Astrocyte (in vitro differentiated cells and primary cell): Measurements from ENCODE around the gene CERS6. TPM values are rescaled to one million over a fixed set of nuclear protein-coding genes. Genes with fewer than 3 reads are reported as not detected.
A peak's percentile ranks its signal among the peaks of the same experiment; 100 is the strongest.

Experiments used
- DNase-seq: peaks from one replicate; pipeline ENCODE4 v3.0.0-alpha.2; 2010; ENCODE audit warnings: low read depth
- FAIRE-seq: peaks from 2 replicates; lab custom pipeline; 2011; peaks lifted over from hg19 to GRCh38; lab: Jason Lieb, UNC
- H2AFZ ChIP-seq: 2 replicates; pipeline ENCODE4 v1.6.0; 2012; ENCODE audit warnings: low read depth, low read length, inconsistent platforms
- H3K27ac ChIP-seq: 2 replicates; pipeline ENCODE4 v1.5.1; 2011; ENCODE audit warnings: low read depth, low read length, inconsistent platforms
- H3K27me3 ChIP-seq: 2 replicates; pipeline ENCODE4 v1.6.0; 2011; ENCODE audit warnings: low read length, inconsistent platforms; ENCODE audit not compliant: insufficient read depth
- H3K36me3 ChIP-seq: 2 replicates; pipeline ENCODE4 v1.5.1; 2011; ENCODE audit warnings: low read length, inconsistent platforms; ENCODE audit not compliant: insufficient read depth
- H3K4me1 ChIP-seq: 2 replicates; pipeline ENCODE4 v1.5.1; 2011; ENCODE audit warnings: low read length, inconsistent platforms; ENCODE audit not compliant: insufficient read depth
- H3K4me2 ChIP-seq: 2 replicates; pipeline ENCODE4 v1.6.0; 2012; ENCODE audit warnings: low read length, inconsistent platforms
- H3K4me3 ChIP-seq: 2 replicates; pipeline ENCODE4 v1.5.1; 2011; ENCODE audit warnings: low read depth, mild to moderate bottlenecking, low read length, inconsistent platforms; ENCODE audit not compliant: insufficient read depth
- H3K79me2 ChIP-seq: 2 replicates; pipeline ENCODE4 v1.6.0; 2012; ENCODE audit warnings: mild to moderate bottlenecking, low read length, inconsistent platforms; ENCODE audit not compliant: insufficient read depth
- H3K9ac ChIP-seq: 2 replicates; pipeline ENCODE4 v1.6.0; 2012; ENCODE audit warnings: mild to moderate bottlenecking, low read length, inconsistent platforms
- H3K9me3 ChIP-seq: 2 replicates; pipeline ENCODE4 v1.5.1; 2012; ENCODE audit warnings: low read depth, mild to moderate bottlenecking, low read length, inconsistent platforms; ENCODE audit not compliant: insufficient read depth
- H4K20me1 ChIP-seq: 2 replicates; pipeline ENCODE4 v1.6.0; 2012; ENCODE audit warnings: low read length, inconsistent platforms; ENCODE audit not compliant: insufficient read depth
- H3K27ac Mint-ChIP-seq: one replicate; pipeline ENCODE4 v1.8.0; 2021; ENCODE audit warnings: mild to moderate bottlenecking, mixed read lengths; ENCODE audit not compliant: unreplicated experiment
- H3K27me3 Mint-ChIP-seq: one replicate; pipeline ENCODE4 v1.8.0; 2021; ENCODE audit warnings: low read depth, mixed read lengths; ENCODE audit not compliant: unreplicated experiment
- H3K36me3 Mint-ChIP-seq: one replicate; pipeline ENCODE4 v1.8.0; 2021; ENCODE audit warnings: low read depth, mixed read lengths; ENCODE audit not compliant: unreplicated experiment
- H3K4me1 Mint-ChIP-seq: one replicate; pipeline ENCODE4 v1.8.0; 2021; ENCODE audit warnings: low read depth, mixed read lengths; ENCODE audit not compliant: unreplicated experiment
- H3K4me3 Mint-ChIP-seq: one replicate; pipeline ENCODE4 v1.8.0; 2021; ENCODE audit warnings: mild to moderate bottlenecking, moderate library complexity, mixed read lengths; ENCODE audit not compliant: unreplicated experiment
- H3K9me3 Mint-ChIP-seq: one replicate; pipeline ENCODE4 v1.8.0; 2021; ENCODE audit warnings: mild to moderate bottlenecking, mixed read lengths; ENCODE audit not compliant: unreplicated experiment
- CTCF ChIP-seq: IDR thresholded peaks from 2 replicates; pipeline ENCODE4 v1.5.1; 2011; ENCODE audit warnings: low read depth, mild to moderate bottlenecking, inconsistent platforms, low read length, moderate library complexity; ENCODE audit not compliant: insufficient read depth
- EZH2 ChIP-seq: IDR thresholded peaks from 2 replicates; pipeline ENCODE4 v1.6.1; 2012; ENCODE audit warnings: mild to moderate bottlenecking, low read length, inconsistent platforms; ENCODE audit not compliant: insufficient read depth
- total RNA-seq: library from RNA; stranded (reverse); gene quantifications from 2 replicates; pipeline ENCODE4 v1.2.1, GENCODE V29; 2021

CERS6 gene
- total RNA-seq, 1 donor from 2014 or later, result 23.4 TPM

- H3K4me2 ChIP-seq, result no peak overlapping the region
- no peaks in the 10 kb centered on the region for H3K9me3 ChIP-seq
- H2AFZ ChIP-seq, result no peak overlapping the region
- no peak overlapping the region for H3K27ac ChIP-seq
- Mint-ChIP-seq H3K27ac (no peak overlapping the region), H3K27me3 (no peaks in the 10 kb centered on the region), H3K9me3 (no peaks in the 10 kb centered on the region), H3K4me3 (no peak overlapping the region), H3K4me1 (peaks cover 30% of the 10 kb centered on the region), H3K36me3 (peaks cover under 1% of the 10 kb centered on the region)
- no peaks in the 10 kb centered on the region for H3K79me2 ChIP-seq
- H3K27me3 ChIP-seq, result no peaks in the 10 kb centered on the region
- peak; percentile 58 for DNase-seq
- no peak for FAIRE-seq
- no peak for TF ChIP-seq EZH2
- TF ChIP-seq CTCF, result no peak
- H3K36me3 ChIP-seq, result no peaks in the 10 kb centered on the region
- no peaks in the 10 kb centered on the region for H4K20me1 ChIP-seq
- no peak overlapping the region for H3K9ac ChIP-seq
- H3K4me1 ChIP-seq, result peaks cover 15% of the 10 kb centered on the region
- H3K4me3 ChIP-seq, result no peak overlapping the region
Measured at GRCh38 chr2:168587307-168587706, 131.2 kb downstream of the CERS6 start.

- Histone ChIP-seq H3K27me3 (no peaks in the 10 kb centered on the region), H3K4me1 (peaks cover under 1% of the 10 kb centered on the region), H3K9me3 (no peaks in the 10 kb centered on the region), H2AFZ (no peak overlapping the region), H3K9ac (no peak overlapping the region), H3K4me2 (no peak overlapping the region), H3K27ac (no peak overlapping the region), H3K36me3 (no peaks in the 10 kb centered on the region), H3K4me3 (no peak overlapping the region), H4K20me1 (no peaks in the 10 kb centered on the region), H3K79me2 (no peaks in the 10 kb centered on the region)
- H3K27me3 Mint-ChIP-seq, result no peaks in the 10 kb centered on the region
- H3K4me1 Mint-ChIP-seq, result peaks cover 13% of the 10 kb centered on the region
- no peak for FAIRE-seq
- no peaks in the 10 kb centered on the region for H3K9me3 Mint-ChIP-seq
- H3K36me3 Mint-ChIP-seq, result no peaks in the 10 kb centered on the region
- no peak overlapping the region for H3K27ac Mint-ChIP-seq
- no peak for TF ChIP-seq CTCF
- TF ChIP-seq EZH2, result no peak
- no peak for DNase-seq
- no peak overlapping the region for H3K4me3 Mint-ChIP-seq
Measured at GRCh38 chr2:168589236-168590211, 133.5 kb downstream of the CERS6 start.
